Activated CD8-positive, alpha-beta T cell treated with anti-CD3 and anti-CD28 coated beads for 36 hours (primary cell): Measurements from ENCODE around the gene KRT86. TPM values are rescaled to one million over a fixed set of nuclear protein-coding genes. Genes with fewer than 3 reads are reported as not detected.

Source experiments
- ATAC-seq: fragments of 200-7000 bp; cut with Tn5 transposase; one replicate; pipeline ENCODE4 v1.10.0; 2021; ENCODE audit warnings: mild to moderate bottlenecking, moderate library complexity
- CTCF ChIA-PET: fragments of 350-600 bp; sonication (Branson Sonifier 250); formaldehyde crosslinking; loops from one replicate; lab custom pipeline; 2021; ENCODE audit warnings: antibody characterized with exemption; lab: Charles Lee
- POLR2A ChIA-PET: fragments of 350-600 bp; sonication (Branson Sonifier 250); formaldehyde crosslinking; loops from one replicate; lab custom pipeline; 2021; ENCODE audit warnings: antibody characterized with exemption; lab: Charles Lee
- DNase-seq: peaks from one replicate; pipeline ENCODE4 v3.0.0-alpha.2; 2020
- H3K27ac Mint-ChIP-seq: one replicate; pipeline ENCODE4 v1.8.0; 2021; ENCODE audit warnings: mild to moderate bottlenecking, mixed read lengths
- H3K27me3 Mint-ChIP-seq: one replicate; pipeline ENCODE4 v1.8.0; 2021; ENCODE audit warnings: mixed read lengths
- H3K36me3 Mint-ChIP-seq: one replicate; pipeline ENCODE4 v1.8.0; 2021; ENCODE audit warnings: low read depth, mixed read lengths
- H3K4me1 Mint-ChIP-seq: one replicate; pipeline ENCODE4 v1.8.0; 2021; ENCODE audit warnings: low read depth, mixed read lengths
- H3K4me3 Mint-ChIP-seq: one replicate; pipeline ENCODE4 v1.8.0; 2021; ENCODE audit warnings: mild to moderate bottlenecking, moderate library complexity, mixed read lengths
- H3K9me3 Mint-ChIP-seq: one replicate; pipeline ENCODE4 v1.8.0; 2021; ENCODE audit warnings: mixed read lengths
- intact Hi-C: fragments of 100-400 bp; cut with micrococcal nuclease; formaldehyde crosslinking; loops from one replicate; pipeline ENCODE4 v1.10.0; 2022
- total RNA-seq, 2 experiments: library from RNA; stranded (reverse); gene quantifications; one replicate each; pipeline ENCODE4 v1.2.3, GENCODE V29; 2021
- TF ChIP-seq, protein P1 (sequence below): fragments of 200-600 bp; IDR thresholded peaks from one replicate; pipeline ENCODE4 v1.8.0; 2022; ENCODE audit warnings: antibody characterized with exemption, mild to moderate bottlenecking

KRT86 gene
- total RNA-seq, 2 experiments from 2014 or later = not detected

DNA sequence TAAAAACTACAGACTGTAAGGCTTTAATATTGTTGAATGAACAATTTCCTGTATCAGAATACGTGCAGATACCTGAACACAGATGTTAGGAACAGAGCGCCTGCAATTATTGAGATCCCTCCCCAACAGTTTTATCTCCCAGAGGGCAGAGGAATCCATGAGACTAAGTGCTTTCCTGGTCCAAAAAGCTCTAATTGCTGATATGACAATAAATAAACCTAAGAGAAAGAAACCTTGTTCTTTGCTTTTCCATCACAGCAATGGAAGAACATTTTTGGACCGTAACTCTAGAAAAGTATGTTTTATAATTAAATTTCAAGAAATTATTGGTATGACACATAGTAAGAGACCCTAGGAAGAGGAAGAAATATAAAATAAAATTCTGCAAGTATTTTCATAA is 59.7 kb downstream of the KRT86 start:
- Mint-ChIP-seq H3K4me3 (no peak overlapping the region), H3K27ac (no peak overlapping the region), H3K4me1 (peaks cover 8% of the 10 kb centered on the region), H3K36me3 (no peaks in the 10 kb centered on the region), H3K9me3 (peaks cover 4% of the 10 kb centered on the region), H3K27me3 (peaks cover 7% of the 10 kb centered on the region)
- TF ChIP-seq, protein P1, sequence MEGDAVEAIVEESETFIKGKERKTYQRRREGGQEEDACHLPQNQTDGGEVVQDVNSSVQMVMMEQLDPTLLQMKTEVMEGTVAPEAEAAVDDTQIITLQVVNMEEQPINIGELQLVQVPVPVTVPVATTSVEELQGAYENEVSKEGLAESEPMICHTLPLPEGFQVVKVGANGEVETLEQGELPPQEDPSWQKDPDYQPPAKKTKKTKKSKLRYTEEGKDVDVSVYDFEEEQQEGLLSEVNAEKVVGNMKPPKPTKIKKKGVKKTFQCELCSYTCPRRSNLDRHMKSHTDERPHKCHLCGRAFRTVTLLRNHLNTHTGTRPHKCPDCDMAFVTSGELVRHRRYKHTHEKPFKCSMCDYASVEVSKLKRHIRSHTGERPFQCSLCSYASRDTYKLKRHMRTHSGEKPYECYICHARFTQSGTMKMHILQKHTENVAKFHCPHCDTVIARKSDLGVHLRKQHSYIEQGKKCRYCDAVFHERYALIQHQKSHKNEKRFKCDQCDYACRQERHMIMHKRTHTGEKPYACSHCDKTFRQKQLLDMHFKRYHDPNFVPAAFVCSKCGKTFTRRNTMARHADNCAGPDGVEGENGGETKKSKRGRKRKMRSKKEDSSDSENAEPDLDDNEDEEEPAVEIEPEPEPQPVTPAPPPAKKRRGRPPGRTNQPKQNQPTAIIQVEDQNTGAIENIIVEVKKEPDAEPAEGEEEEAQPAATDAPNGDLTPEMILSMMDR = no peak
- intact Hi-C loops = no loop called here
- ChIA-PET CTCF (interaction anchor here (1.5 kb wide), 1 partner anchor 546 kb away, joined by 4 read pairs; no protein-coding TSS in a partner anchor), POLR2A (no interaction called here)
- no peak for DNase-seq
- no peak for ATAC-seq

DNA sequence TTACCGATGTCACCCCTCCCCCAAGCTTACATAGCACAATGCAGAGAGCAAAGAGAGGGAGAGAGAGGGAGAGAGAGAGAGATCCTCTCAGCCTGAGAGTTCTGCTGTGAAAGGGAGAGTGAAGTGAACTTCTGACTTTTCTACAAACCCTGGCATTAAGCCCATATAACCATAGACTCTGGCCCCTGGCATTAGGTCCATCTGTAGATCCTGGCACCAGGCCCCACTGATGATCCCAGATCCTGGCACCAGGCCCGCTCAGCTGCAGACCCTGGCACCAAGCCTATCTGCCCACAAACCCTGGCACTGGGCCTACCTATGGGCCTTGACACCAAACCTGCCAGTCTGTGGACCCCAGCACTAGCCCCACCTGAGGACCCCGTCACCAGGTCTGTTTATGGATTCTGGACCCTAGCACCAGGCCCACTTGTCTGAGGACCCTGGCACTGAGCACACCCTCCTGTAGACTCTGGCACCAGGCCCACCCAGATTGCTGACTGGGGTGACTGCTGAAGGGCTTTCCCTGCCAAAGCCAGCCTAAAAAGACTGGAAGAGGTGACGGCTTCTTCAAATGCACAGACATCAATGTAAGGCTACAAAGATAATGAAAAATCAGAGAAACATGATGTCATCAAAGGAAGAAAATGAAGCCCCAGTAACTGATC is 61.3 kb downstream of the KRT86 start:
- POLR2A ChIA-PET = no interaction called here
- TF ChIP-seq, protein P1 = no peak
- no peaks in the 10 kb centered on the region for H3K36me3 Mint-ChIP-seq
- no peak for ATAC-seq
- DNase-seq = no peak
- intact Hi-C loops = no loop called here
- no peak overlapping the region for H3K27ac Mint-ChIP-seq
- H3K27me3 Mint-ChIP-seq = peaks cover 7% of the 10 kb centered on the region
- CTCF ChIA-PET = interaction anchor here (1.5 to 3.8 kb wide), 2 partner anchors 23 to 544 kb away, joined by 4 to 11 read pairs; no protein-coding TSS in a partner anchor
- peaks cover 8% of the 10 kb centered on the region for H3K4me1 Mint-ChIP-seq
- no peak overlapping the region for H3K4me3 Mint-ChIP-seq
- H3K9me3 Mint-ChIP-seq = peaks cover 4% of the 10 kb centered on the region

DNA sequence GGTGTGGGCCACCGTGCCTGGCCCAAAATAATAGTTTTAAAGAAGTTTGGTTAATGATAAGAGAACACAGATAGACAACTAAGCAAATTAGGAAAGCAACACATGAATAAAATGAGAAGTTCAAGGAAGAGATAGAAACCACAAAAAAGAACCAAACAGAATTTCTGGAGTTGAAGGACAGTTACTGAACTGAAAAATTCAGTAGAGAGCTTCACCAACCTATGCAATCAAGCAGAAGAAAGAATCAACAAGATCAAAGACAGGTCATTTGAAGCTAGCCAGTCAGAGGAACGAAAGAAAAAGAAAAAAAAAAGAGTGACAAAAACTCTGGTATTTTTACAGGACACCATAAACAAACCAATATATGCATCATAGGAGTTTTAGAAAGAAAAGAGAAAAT is 62.2 kb downstream of the KRT86 start:
- peaks cover 4% of the 10 kb centered on the region for H3K9me3 Mint-ChIP-seq
- no peak overlapping the region for H3K4me3 Mint-ChIP-seq
- POLR2A ChIA-PET = no interaction called here
- no peak overlapping the region for H3K27ac Mint-ChIP-seq
- intact Hi-C loops = no loop called here
- TF ChIP-seq, protein P1 = no peak
- no peak for ATAC-seq
- H3K27me3 Mint-ChIP-seq = peaks cover 7% of the 10 kb centered on the region
- H3K4me1 Mint-ChIP-seq = peaks cover 8% of the 10 kb centered on the region
- DNase-seq = no peak
- H3K36me3 Mint-ChIP-seq = no peaks in the 10 kb centered on the region
- CTCF ChIA-PET = interaction anchor here (1.1 to 3.8 kb wide), 3 partner anchors 10 to 179 kb away, joined by 5 to 14 read pairs (median 11); no protein-coding TSS in a partner anchor

DNA sequence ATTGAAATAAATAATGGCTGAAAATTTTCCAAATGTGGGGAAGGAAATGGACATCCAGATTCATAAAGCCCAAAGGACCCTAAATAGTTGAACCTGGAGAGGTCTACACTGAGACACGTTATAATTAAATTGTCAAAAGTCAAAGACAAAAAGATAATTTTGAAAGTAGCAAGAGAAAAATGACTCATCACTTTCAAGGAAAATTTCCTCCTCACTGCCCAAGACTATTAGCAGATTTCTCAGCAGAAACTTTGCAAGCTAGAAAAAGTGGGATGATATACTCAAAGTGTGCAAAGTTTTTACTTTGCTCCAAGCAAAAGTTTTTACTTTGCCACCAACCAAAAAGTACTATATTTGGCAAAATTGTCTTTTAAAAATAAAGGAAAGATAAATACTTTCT is 62.6 kb downstream of the KRT86 start:
- intact Hi-C loops = no loop called here
- DNase-seq (no peak), ATAC-seq (no peak)
- H3K9me3 Mint-ChIP-seq = peaks cover 4% of the 10 kb centered on the region
- ChIA-PET CTCF (interaction anchor here (1.1 to 3.8 kb wide), 4 partner anchors 8 to 180 kb away, joined by 4 to 14 read pairs (median 8); no protein-coding TSS in a partner anchor), POLR2A (no interaction called here)
- H3K4me3 Mint-ChIP-seq = no peak overlapping the region
- H3K27ac Mint-ChIP-seq = no peak overlapping the region
- peaks cover 8% of the 10 kb centered on the region for H3K4me1 Mint-ChIP-seq
- TF ChIP-seq, protein P1 = no peak
- no peaks in the 10 kb centered on the region for H3K36me3 Mint-ChIP-seq
- H3K27me3 Mint-ChIP-seq = peaks cover 4% of the 10 kb centered on the region
